OCI-LY1 (cell line): ENCODE measurements around the gene F9.

Source experiments
- H2AFZ ChIP-seq: fragments of 200-600 bp; sonication (generic), shearing (Covaris generic); 2 replicates; pipeline ENCODE4 v1.6.0; 2014; ENCODE audit warnings: antibody characterized with exemption, mild to moderate bottlenecking, low read length
- H3F3A ChIP-seq: fragments of 200-600 bp; sonication (generic), shearing (Covaris generic); 2 replicates; pipeline ENCODE4 v1.6.0; 2014; ENCODE audit warnings: mild to moderate bottlenecking, antibody characterized with exemption, low read length, moderate library complexity; ENCODE audit not compliant: insufficient read depth
- H3K27ac ChIP-seq: fragments of 200-600 bp; sonication (generic); 2 replicates; pipeline ENCODE4 v1.5.1; 2014; ENCODE audit warnings: low read length, mixed run types, mild to moderate bottlenecking, low read depth; ENCODE audit not compliant: poor library complexity, severe bottlenecking
- H3K27me3 ChIP-seq: fragments of 200-600 bp; sonication (generic); 2 replicates; pipeline ENCODE4 v1.6.0; 2014; ENCODE audit warnings: antibody characterized with exemption, mild to moderate bottlenecking, low read length, moderate library complexity; ENCODE audit not compliant: insufficient read depth
- H3K36me3 ChIP-seq: fragments of 200-600 bp; sonication (generic); 2 replicates; pipeline ENCODE4 v1.6.1; 2014; ENCODE audit warnings: mild to moderate bottlenecking, antibody characterized with exemption, low read length, moderate library complexity, mixed read lengths; ENCODE audit not compliant: insufficient read depth
- H3K4me1 ChIP-seq: fragments of 200-600 bp; sonication (generic); 2 replicates; pipeline ENCODE4 v1.5.1; 2014; ENCODE audit warnings: mild to moderate bottlenecking, low read length, moderate library complexity; ENCODE audit not compliant: insufficient read depth, severe bottlenecking
- H3K4me2 ChIP-seq: fragments of 200-600 bp; sonication (generic), shearing (Covaris generic); 2 replicates; pipeline ENCODE4 v1.6.1; 2014; ENCODE audit warnings: low read length
- H3K4me3 ChIP-seq: fragments of 200-600 bp; sonication (generic); 2 replicates; pipeline ENCODE4 v1.5.1; 2014; ENCODE audit warnings: low read length, low read depth, mild to moderate bottlenecking, mixed read lengths; ENCODE audit not compliant: poor library complexity, severe bottlenecking
- H3K79me2 ChIP-seq: fragments of 200-600 bp; shearing (Covaris generic); 2 replicates; pipeline ENCODE4 v1.6.1; 2016; ENCODE audit warnings: mixed run types, low read length, mixed read lengths; ENCODE audit not compliant: insufficient read depth
- H3K9ac ChIP-seq: fragments of 200-600 bp; sonication (generic), shearing (Covaris generic); 2 replicates; pipeline ENCODE4 v1.6.1; 2014; ENCODE audit warnings: mild to moderate bottlenecking, low read length, mixed read lengths
- H3K9me2 ChIP-seq: fragments of 200-600 bp; sonication (generic), shearing (Covaris generic); 2 replicates; pipeline ENCODE4 v1.6.1; 2014; ENCODE audit warnings: low read depth, mild to moderate bottlenecking, low read length, mixed read lengths
- H3K9me3 ChIP-seq: fragments of 200-600 bp; shearing (Covaris generic); 2 replicates; pipeline ENCODE4 v1.6.1; 2014; ENCODE audit warnings: low read length, mixed read lengths
- H4K20me1 ChIP-seq: fragments of 200-600 bp; sonication (generic), shearing (Covaris generic); 2 replicates; pipeline ENCODE4 v1.6.0; 2016; ENCODE audit warnings: mild to moderate bottlenecking, low read length; ENCODE audit not compliant: insufficient read depth
- CTCF ChIP-seq: fragments of 200-600 bp; sonication (generic), shearing (Covaris generic); IDR thresholded peaks from 2 replicates; pipeline ENCODE4 v1.5.1; 2017; ENCODE audit warnings: mild to moderate bottlenecking, antibody characterized with exemption, low read length, moderate library complexity, mixed read lengths
- EZH2 ChIP-seq: fragments of 200-600 bp; sonication (generic), shearing (Covaris generic); IDR thresholded peaks from 2 replicates; pipeline ENCODE4 v1.8.0; 2017; ENCODE audit warnings: borderline replicate concordance, mixed run types, mild to moderate bottlenecking, antibody characterized with exemption, low read length, moderate library complexity, mixed read lengths

F9 gene

GRCh38 chrX:139544591-139544990, 14.1 kb downstream of the F9 start:
- H3K4me3 ChIP-seq, result no peak overlapping the region
- H3K9me2 ChIP-seq, result no peaks in the 10 kb centered on the region
- no peaks in the 10 kb centered on the region for H3K36me3 ChIP-seq
- no peaks in the 10 kb centered on the region for H3K27me3 ChIP-seq
- H3K27ac ChIP-seq, result no peak overlapping the region
- H3K4me2 ChIP-seq, result no peak overlapping the region
- H3K79me2 ChIP-seq, result no peaks in the 10 kb centered on the region
- no peaks in the 10 kb centered on the region for H3K4me1 ChIP-seq
- TF ChIP-seq EZH2 (no peak), CTCF (no peak)
- H4K20me1 ChIP-seq, result no peaks in the 10 kb centered on the region
- H3K9me3 ChIP-seq, result no peaks in the 10 kb centered on the region
- no peak overlapping the region for H3K9ac ChIP-seq
- H3F3A ChIP-seq, result no peaks in the 10 kb centered on the region
- H2AFZ ChIP-seq, result no peak overlapping the region

DNA sequence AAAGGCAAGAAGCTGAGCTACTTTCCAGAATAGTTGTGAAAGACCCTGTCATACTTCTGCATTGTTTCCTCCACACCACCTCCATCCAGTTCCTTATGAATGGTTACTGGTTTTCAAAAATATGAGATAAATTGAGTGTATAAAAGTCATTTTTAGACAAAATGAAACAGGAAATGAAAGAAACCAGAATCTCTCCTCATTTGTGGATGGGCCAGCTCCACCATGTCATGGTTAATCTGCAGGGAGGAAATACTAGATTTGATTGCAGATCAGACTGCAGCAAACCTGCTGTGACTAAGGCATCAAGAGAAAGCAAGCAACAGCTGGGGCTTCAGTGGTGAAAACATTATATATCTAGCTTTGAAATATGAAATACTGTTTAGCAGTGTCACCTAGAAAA, 23.8 kb downstream of the F9 start:
- no peak for TF ChIP-seq EZH2
- TF ChIP-seq CTCF, result no peak
- no peaks in the 10 kb centered on the region for H3F3A ChIP-seq
- no peaks in the 10 kb centered on the region for H3K36me3 ChIP-seq
- H3K9ac ChIP-seq, result no peak overlapping the region
- no peaks in the 10 kb centered on the region for H3K9me2 ChIP-seq
- H3K4me2 ChIP-seq, result no peak overlapping the region
- H3K27me3 ChIP-seq, result no peaks in the 10 kb centered on the region
- no peak overlapping the region for H3K27ac ChIP-seq
- no peaks in the 10 kb centered on the region for H4K20me1 ChIP-seq
- no peaks in the 10 kb centered on the region for H3K9me3 ChIP-seq
- H2AFZ ChIP-seq, result no peak overlapping the region
- H3K79me2 ChIP-seq, result no peaks in the 10 kb centered on the region
- no peaks in the 10 kb centered on the region for H3K4me1 ChIP-seq
- H3K4me3 ChIP-seq, result no peak overlapping the region

DNA sequence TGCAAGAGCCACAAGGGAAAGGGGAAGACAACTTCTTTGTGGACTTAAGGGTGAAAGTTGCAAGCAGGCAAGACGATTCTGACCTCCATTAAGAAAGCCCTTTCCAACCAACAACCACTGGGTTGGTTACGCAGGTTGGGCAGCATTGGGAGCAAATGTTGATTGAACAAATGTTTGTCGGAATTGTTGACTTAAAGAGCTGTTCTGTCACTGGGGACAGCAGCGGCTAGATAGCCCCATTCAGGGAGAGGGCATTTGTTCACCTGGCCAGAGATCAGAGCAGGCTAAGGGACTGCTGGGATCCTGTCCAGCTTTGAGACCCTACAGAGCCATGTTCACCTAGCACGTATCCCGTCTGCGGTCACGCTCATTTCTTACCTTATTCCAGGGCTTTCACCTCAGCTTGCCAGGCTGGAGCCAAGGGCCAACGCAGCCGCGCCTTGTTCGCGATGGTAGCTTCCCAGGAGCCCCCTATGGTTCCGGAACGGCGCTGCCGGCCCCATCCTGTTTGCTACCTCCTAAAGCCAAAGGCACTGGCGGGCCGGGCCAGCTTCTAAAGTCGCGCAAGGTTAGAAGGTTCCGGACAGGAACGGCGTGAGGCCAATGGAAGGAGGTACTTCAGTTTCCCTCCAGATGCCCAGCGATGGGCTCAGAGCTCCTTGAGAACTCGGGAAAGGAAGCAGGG, 24.6 kb downstream of the F9 start:
- TF ChIP-seq CTCF (no peak), EZH2 (no peak)
- Histone ChIP-seq H3K27ac (no peak overlapping the region), H3F3A (no peaks in the 10 kb centered on the region), H3K27me3 (no peaks in the 10 kb centered on the region), H3K9me2 (no peaks in the 10 kb centered on the region), H3K79me2 (no peaks in the 10 kb centered on the region), H4K20me1 (no peaks in the 10 kb centered on the region), H3K4me1 (no peaks in the 10 kb centered on the region), H2AFZ (no peak overlapping the region), H3K36me3 (no peaks in the 10 kb centered on the region), H3K9me3 (no peaks in the 10 kb centered on the region), H3K4me3 (no peak overlapping the region), H3K4me2 (no peak overlapping the region), H3K9ac (no peak overlapping the region)
